NCI-H146 (cell line): ENCODE measurements around the gene RBBP5.

Experiments used
- DNase-seq: peaks from one replicate; lab custom pipeline; 2025; lab: John Stamatoyannopoulos, UW

Gene RBBP5

DNA sequence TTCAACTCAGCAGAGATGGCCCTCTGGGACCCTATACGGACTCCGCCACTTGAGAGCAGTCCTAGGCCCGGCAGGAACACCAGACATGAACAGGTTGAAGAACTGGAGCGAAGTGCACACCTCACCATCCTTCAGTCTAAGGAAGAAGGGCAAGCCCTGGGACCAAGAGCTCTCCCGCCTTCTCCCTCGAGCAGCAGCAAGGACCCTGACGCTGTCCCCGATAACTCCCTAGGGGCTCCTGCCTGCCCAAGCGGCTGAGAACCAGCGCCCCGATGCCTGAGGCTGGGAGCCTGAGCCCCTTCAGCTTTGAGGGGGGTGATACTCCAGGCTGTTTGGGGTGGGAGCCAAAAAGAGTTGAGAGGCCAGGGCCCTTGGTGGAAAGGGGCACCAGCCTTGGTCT is 47.7 kb downstream of the RBBP5 start:
- DNase-seq, result no peak

- DNase-seq, result no peak
Measured at GRCh38 chr1:205073511-205073910, 48.3 kb downstream of the RBBP5 start.

GRCh38 chr1:205072881-205073280 is 48.9 kb downstream of the RBBP5 start:
- no peak for DNase-seq

GRCh38 chr1:205072286-205072685 is 49.5 kb downstream of the RBBP5 start:
- DNase-seq, result no peak

DNA sequence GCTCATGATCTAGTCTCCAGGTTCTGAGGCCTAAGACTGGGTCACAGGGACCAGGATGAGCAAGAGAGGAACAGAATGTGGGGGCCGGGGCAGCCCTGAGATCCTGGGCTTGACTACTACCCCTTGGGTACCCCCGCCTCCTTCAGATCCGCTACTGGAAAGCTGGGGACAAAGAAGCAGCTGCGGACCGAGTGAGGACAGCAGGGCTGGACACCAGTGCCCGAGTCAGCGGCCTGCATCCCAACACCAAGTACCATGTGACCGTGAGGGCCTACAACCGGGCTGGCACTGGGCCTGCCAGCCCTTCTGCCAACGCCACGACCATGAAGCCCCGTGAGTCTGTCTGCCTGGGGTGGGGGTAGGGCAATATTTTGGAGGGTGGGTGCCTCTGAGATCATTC is 50.0 kb downstream of the RBBP5 start:
- no peak for DNase-seq

- no peak for DNase-seq
Measured at GRCh38 chr1:205071028-205071409, 50.8 kb downstream of the RBBP5 start.

GRCh38 chr1:205069371-205070125 is 52.2 kb downstream of the RBBP5 start:
- DNase-seq, result no peak

- DNase-seq, result no peak
Measured at GRCh38 chr1:205068457-205069040, 53.2 kb downstream of the RBBP5 start.

DNA sequence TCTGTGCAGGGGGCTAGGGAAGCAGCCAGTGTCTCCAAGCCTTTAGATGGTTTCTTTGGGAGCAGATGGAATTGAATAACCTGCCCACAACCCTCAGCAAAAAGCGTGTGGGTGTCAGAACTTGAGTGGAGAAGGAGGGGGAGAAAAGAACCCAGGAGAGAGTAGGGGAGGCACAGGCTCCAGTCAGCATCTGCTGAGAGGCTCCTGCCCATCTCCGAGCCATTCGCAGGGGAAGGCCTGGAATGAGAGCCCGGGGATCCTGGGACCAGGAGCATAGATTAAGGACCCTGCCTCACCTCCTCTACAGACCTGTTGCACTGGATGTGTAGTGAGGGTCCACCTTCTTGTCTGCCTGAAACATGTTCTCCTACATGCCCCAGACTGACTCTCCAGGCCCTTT is 53.8 kb downstream of the RBBP5 start:
- no peak for DNase-seq

DNA sequence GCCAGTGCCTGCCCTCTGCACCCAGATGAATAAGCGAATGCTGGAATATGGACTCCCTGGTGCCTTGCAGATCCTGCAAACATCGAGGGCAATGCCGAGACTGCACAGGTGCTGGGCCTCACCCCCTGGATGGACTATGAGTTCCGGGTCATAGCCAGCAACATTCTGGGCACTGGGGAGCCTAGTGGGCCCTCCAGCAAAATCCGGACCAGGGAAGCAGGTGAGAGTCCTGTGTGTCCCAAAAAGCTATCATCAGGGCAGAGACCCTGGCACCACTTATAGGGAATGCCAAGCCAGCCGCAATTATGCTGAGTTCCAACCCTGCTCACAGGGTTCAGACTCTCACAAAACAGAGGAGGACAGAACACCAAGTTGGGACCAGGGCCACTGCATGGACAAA is 54.7 kb downstream of the RBBP5 start:
- no peak for DNase-seq

- no peak for DNase-seq
Measured at GRCh38 chr1:205066141-205066818, 55.5 kb downstream of the RBBP5 start.

GRCh38 chr1:205065666-205066065 is 56.1 kb downstream of the RBBP5 start:
- no peak for DNase-seq

DNA sequence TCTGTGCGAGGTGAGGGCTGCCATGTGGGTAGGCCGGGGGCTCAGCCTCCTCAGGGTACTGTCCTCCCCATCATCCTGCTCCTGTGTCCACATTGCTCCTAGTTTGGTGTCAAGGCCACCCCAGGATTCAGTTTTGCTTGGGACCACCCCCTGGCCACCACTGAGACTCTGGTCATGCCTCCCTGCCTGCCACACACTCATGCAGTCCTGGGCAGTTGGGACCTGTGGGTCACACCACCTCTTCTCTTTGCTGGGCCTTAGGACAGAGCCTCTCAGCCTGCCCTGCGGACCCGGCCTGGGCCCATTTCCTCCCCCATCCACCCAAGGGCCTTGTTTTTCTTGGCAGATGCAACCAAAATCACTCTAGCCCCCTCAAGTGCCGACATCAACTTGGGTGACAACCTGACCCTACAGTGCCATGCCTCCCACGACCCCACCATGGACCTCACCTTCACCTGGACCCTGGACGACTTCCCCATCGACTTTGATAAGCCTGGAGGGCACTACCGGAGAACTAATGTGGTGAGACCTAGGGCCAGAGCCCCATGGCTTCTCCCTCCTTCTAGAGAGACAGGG is 56.9 kb downstream of the RBBP5 start:
- DNase-seq, result no peak

- DNase-seq, result no peak
Measured at GRCh38 chr1:205064301-205064700, 57.5 kb downstream of the RBBP5 start.

- no peak for DNase-seq
Measured at GRCh38 chr1:205062895-205063294, 58.9 kb downstream of the RBBP5 start.

DNA sequence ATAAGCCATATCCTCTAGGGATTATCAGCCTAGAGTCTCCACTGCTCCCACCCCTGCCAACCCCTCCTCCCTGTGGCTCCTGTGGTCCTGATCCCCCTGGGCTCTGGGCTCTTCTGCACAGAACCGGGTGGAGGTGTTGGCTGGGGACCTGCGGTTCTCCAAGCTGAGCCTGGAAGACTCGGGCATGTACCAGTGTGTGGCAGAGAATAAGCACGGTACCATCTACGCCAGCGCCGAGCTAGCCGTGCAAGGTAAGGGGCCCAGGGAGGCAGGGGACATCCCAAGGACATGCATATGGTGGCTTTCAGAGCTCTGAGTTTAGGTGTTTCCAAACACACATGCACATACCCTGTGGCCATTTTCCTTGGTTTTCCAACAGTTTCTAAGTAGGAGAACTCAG is 59.5 kb downstream of the RBBP5 start:
- DNase-seq, result no peak

DNA sequence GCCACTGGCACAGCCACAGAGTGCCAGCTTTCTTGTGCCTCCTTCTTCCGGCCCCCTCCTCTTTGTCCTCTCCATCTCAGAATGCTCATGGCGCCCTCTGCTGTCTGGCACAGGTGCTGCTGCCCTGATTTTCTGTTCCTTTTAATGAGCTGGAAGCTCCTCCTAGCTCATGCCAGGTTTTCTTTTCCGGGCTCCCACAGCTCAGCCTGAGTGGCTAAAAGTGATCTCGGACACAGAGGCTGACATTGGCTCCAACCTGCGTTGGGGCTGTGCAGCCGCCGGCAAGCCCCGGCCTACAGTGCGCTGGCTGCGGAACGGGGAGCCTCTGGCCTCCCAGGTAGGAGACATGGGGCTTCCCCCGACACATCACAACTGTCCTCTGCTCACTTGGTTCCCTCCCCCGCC is 60.1 kb downstream of the RBBP5 start:
- peak; percentile 74 for DNase-seq

GRCh38 chr1:205061227-205061626 is 60.6 kb downstream of the RBBP5 start:
- no peak for DNase-seq

- DNase-seq, result no peak
Measured at GRCh38 chr1:205060746-205061145, 61.0 kb downstream of the RBBP5 start.

DNA sequence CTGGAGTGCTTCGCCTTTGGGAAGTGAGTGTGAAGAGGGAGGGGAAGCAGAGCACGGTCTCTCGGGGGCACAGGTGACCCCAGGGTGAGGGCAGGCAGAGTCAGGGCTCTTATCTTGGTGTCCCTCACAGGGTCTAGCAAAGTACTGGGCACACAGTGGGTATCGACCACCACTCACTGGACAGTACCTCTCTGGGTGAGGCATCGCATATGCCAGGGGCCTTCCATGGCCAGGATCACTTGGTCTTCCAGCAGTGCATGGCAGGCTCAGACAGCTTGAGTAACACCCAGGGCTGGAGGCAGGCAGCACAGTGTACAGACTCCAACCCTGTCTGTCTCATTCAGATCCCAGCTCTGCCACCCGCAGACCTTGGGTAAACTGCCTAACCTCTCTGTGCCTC is 62.1 kb downstream of the RBBP5 start:
- DNase-seq, result no peak

DNA sequence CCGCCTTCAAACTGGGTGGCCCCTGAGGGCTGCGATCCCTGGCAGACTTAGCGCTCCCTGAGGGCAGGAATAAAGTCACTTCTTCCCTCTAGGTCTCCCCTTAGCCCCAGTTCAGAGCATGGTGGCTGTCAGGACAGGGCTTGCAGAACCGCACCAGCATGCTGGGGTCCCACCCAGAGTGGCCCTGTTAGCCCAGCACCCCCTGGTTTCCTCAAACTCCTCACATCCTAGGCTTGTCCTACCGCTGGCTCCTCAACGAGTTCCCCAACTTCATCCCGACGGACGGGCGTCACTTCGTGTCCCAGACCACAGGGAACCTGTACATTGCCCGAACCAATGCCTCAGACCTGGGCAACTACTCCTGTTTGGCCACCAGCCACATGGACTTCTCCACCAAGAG is 62.9 kb downstream of the RBBP5 start:
- DNase-seq, result no peak

DNA sequence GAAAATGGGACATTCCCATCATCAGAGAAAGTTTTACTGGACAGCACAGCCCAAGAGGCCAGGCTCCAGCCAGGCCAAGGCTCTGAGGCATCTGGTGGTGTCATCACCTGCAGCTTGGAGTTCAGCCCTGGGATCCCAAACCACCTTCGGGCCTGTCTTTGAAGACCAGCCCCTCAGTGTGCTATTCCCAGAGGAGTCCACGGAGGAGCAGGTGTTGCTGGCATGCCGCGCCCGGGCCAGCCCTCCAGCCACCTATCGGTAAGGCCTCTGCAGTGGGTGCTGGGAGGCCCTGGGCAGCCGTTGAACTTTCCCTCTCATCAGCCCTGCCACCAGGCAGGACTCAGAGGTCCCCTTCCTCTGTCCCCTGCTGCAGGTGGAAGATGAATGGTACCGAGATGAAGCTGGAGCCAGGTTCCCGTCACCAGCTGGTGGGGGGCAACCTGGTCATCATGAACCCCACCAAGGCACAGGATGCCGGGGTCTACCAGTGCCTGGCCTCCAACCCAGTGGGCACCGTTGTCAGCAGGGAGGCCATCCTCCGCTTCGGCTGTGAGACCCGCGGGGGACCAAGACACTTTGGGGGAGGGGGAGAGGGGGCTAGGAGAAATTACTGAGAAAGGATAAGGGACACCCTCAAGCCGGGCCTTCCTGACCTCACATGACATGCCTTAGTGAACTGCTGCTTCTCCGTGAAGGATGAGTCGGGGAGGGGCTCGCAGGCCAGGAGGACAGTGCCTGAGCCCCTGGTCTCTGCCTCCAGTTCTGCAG is 63.8 kb downstream of the RBBP5 start:
- DNase-seq, result no peak
